ENCODE measurements around the gene CGAS.

The CGAS gene

DNA sequence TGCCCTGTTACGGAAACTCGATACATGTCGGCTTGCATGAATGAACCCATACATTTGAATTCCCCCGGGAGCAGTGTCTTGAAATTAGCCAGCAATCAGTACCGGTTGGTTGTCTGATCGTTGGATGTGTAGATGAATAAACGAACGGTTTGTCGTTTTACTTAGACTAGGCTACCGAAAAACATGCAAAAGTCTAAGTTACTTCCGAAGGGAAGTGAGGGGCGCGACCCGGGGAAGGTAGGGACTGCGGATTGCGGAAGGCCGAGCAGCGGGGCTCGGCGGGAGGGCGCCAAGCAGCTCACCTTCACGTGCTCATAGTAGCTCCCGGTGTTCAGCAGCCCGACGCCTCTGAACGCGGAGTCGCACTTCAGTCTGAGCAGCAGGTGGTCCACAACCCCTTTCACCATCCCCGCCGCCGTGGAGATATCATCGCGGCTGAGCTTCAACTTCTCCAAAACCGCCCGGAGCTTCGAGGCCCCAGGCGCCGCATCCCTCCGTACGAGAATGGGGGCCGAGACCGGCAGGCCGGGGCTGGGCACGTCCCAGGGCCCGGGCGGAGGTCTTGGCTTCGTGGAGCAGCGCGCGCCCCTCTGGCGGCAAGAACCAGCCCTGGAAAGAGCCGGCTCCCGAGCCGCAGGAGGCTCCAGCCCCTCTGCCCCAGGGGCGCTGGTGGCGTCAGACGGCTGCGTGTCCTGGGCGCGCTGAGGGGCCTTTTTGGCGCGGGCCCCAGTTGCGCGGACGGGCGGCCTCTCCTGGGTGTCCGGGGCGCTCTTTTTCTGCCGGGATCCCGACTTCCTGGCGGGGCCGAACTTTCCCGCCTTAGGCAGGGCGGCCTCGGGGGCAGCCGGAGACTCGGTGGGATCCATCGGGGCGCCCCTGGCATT lies 632 bp downstream of the CGAS start:
- TF ChIP-seq, protein P1, sequence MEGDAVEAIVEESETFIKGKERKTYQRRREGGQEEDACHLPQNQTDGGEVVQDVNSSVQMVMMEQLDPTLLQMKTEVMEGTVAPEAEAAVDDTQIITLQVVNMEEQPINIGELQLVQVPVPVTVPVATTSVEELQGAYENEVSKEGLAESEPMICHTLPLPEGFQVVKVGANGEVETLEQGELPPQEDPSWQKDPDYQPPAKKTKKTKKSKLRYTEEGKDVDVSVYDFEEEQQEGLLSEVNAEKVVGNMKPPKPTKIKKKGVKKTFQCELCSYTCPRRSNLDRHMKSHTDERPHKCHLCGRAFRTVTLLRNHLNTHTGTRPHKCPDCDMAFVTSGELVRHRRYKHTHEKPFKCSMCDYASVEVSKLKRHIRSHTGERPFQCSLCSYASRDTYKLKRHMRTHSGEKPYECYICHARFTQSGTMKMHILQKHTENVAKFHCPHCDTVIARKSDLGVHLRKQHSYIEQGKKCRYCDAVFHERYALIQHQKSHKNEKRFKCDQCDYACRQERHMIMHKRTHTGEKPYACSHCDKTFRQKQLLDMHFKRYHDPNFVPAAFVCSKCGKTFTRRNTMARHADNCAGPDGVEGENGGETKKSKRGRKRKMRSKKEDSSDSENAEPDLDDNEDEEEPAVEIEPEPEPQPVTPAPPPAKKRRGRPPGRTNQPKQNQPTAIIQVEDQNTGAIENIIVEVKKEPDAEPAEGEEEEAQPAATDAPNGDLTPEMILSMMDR (IDR thresholded peaks at IDR 0.05; ENCODE audit: insufficient read depth, low read depth, low read length, missing control alignments): no peak
- peak overlapping the region; percentile 48 for H3K4me3 ChIP-seq (ENCODE audit: low read length)
- peak; percentile 37 for DNase-seq (ENCODE audit: low read depth)

DNA sequence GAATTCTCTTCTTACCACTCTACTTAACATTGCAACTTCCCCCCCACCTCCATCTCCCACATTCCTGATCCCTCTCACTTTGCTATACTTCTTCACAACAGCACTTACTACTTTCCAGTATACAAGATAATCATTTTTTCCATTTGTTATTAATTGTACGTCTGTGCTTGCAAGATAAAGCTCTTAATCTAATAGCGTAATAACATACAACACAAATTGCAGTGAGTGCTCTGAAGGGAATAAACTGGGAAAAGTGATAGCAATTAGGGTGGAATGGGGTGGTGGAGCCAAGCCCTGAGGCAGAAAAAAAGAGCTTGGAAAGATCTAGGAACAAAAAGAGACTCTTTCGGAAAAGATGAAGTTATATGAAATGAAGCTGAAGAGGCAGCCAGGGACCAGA lies 8.5 kb downstream of the CGAS start:
- TF ChIP-seq, protein P1 (IDR thresholded peaks at IDR 0.05; ENCODE audit: insufficient read depth, low read depth, low read length, missing control alignments): no peak
- no peak for DNase-seq (ENCODE audit: low read depth)

DNA sequence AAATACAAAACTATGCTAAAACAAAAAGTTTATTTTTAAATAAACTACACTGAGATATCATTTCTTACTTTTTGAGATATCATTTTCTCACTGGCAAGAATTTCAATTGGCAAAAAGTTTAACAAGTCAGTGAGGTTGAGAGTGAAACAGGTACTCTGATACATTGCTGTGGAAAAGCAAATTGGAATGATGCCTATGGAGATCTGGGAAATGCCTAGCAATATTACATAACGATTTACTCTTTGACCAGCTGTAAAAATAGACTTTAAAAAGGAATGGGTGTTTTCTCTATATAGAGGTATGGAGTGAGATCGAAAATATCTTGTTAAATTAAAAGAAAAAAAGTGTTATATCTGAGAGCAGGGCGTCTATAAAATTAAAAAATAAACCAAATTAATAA lies 16.9 kb downstream of the CGAS start:
- no peak for DNase-seq (ENCODE audit: low read depth)
- no peak overlapping the region for H3K4me3 ChIP-seq (ENCODE audit: low read length)
- TF ChIP-seq, protein P1 (IDR thresholded peaks at IDR 0.05; ENCODE audit: insufficient read depth, low read depth, low read length, missing control alignments): no peak

More for the DNA sequence above, 8.5 kb downstream of the CGAS start:
- H3K4me3 ChIP-seq (ENCODE audit: low read length): no peak overlapping the region

- TF ChIP-seq, protein P1 (IDR thresholded peaks at IDR 0.05; ENCODE audit: insufficient read depth, low read depth, low read length, missing control alignments): no peak
- no peak overlapping the region for H3K4me3 ChIP-seq (ENCODE audit: low read length)
- DNase-seq (ENCODE audit: low read depth): no peak
Observed at GRCh38 chr6:73421534-73421933, 30.6 kb downstream of the CGAS start.

GRCh38 chr6:73418081-73418741 lies 33.9 kb downstream of the CGAS start:
- no peak for DNase-seq (ENCODE audit: low read depth)
- no peak overlapping the region for H3K4me3 ChIP-seq (ENCODE audit: low read length)
- TF ChIP-seq, protein P1 (IDR thresholded peaks at IDR 0.05; ENCODE audit: insufficient read depth, low read depth, low read length, missing control alignments): no peak

- DNase-seq (ENCODE audit: low read depth): no peak
- no peak overlapping the region for H3K4me3 ChIP-seq (ENCODE audit: low read length)
- TF ChIP-seq, protein P1 (IDR thresholded peaks at IDR 0.05; ENCODE audit: insufficient read depth, low read depth, low read length, missing control alignments): no peak
Observed at GRCh38 chr6:73413102-73413501, 39.0 kb downstream of the CGAS start.

All from epithelial cell of esophagus (primary cell).